K562 (cell line): ENCODE data around the gene ENTR1. TPM values are rescaled to one million over a fixed set of nuclear protein-coding genes. Genes with fewer than 3 reads are reported as not detected.

Experiments used
- CBX3 ChIP-seq, 2 experiments: IDR thresholded peaks; 1 replicate in 1 of 2; 2 replicates in 1 of 2; pipeline ENCODE4 v1.6.1; 2012; ENCODE audit warnings: inconsistent platforms in 2 of 2, low read length in 2 of 2, borderline replicate concordance in 1 of 2, control low read depth in 1 of 2
- CC2D1A ChIP-seq: fragments of 450-650 bp; IDR thresholded peaks from 2 replicates; pipeline ENCODE4 v1.6.1; 2017; ENCODE audit warnings: mild to moderate bottlenecking
- IFI16 ChIP-seq: fragments of 250-450 bp; sonication (Bioruptor Pico); IDR thresholded peaks from 2 replicates; pipeline ENCODE4 v2.1.2; 2022; ENCODE audit warnings: mild to moderate bottlenecking, inconsistent platforms
- MTF1 ChIP-seq: fragments of 250-450 bp; sonication (Bioruptor Pico); IDR thresholded peaks from 2 replicates; pipeline ENCODE4 v1.9.0; 2021; ENCODE audit warnings: moderate library complexity, mild to moderate bottlenecking, inconsistent platforms, borderline replicate concordance
- ZFPM2 ChIP-seq: fragments of 250-450 bp; sonication (Bioruptor Pico); IDR thresholded peaks from 2 replicates; pipeline ENCODE4 v1.5.1; 2022; ENCODE audit warnings: mild to moderate bottlenecking
- ZNF174 ChIP-seq: fragments of 250-450 bp; sonication (Bioruptor Pico); IDR thresholded peaks from 2 replicates; pipeline ENCODE4 v1.4.0; 2020; ENCODE audit warnings: mild to moderate bottlenecking
- ZNF766 ChIP-seq: fragments of 200-800 bp; sonication (Bioruptor generic); conservative IDR thresholded peaks from 2 replicates; pipeline ENCODE4 v1.6.1; 2016; ENCODE audit warnings: missing genetic modification characterization, missing compliant biosample characterization
- polyA plus RNA-seq, 8 experiments: library from polyadenylated mRNA; depleted of rRNA in 4 of 8; stranded (reverse) in 5 of 8; unstranded in 3 of 8; fragments of >200 nt; fragmentation: Nextera tagmentation in 2 of 8; fragmentation: Illumina TruSeq in 1 of 8; extraction: Ambion mirVana in 2 of 8; extraction: Trizol in 1 of 8; gene quantifications; 2 replicates each; pipeline versions ENCODE4 v1.2.1 to v1.2.3, GENCODE V29; 2011 to 2014; ENCODE audit warnings: inconsistent platforms in 1 of 8, missing spikeins in 1 of 8
- total RNA-seq, 7 experiments: library from RNA; depleted of rRNA in 6 of 7; stranded (reverse); fragments of >200 nt in 6 of 7; fragmentation: Illumina TruSeq in 2 of 7; extraction: Trizol in 2 of 7; gene quantifications; 2 replicates each; pipeline versions ENCODE4 v1.2.1 to v1.2.3, GENCODE V29; 2011 to 2021; ENCODE audit warnings: low replicate concordance in 1 of 7
- TF ChIP-seq, protein P1 (sequence below): fragments of 450-650 bp; IDR thresholded peaks from 2 replicates; pipeline ENCODE4 v1.7.1; 2018; ENCODE audit warnings: mild to moderate bottlenecking, low read depth; ENCODE audit not compliant: partially characterized antibody
- TF ChIP-seq, protein P2 (sequence below), 3 experiments: fragments of 200-800 bp in 1 of 3; fragments of 250-450 bp in 1 of 3; fragments of 450-650 bp in 1 of 3; sonication (Bioruptor Pico) in 1 of 3; sonication (Bioruptor generic) in 1 of 3; formaldehyde crosslinking in 1 of 3; IDR thresholded peaks; 2 replicates each; pipeline versions ENCODE4 v1.6.1 to v1.8.0; 2016 to 2022; ENCODE audit warnings: mild to moderate bottlenecking in 2 of 3, missing genetic modification characterization in 2 of 3, missing compliant biosample characterization in 1 of 3, moderate library complexity in 1 of 3
- TF ChIP-seq, protein P3 (sequence below): IDR thresholded peaks from 2 replicates; pipeline ENCODE4 v1.6.1; 2016; ENCODE audit warnings: missing genetic modification characterization, missing compliant biosample characterization
- TF ChIP-seq, protein P4 (sequence below): fragments of 250-450 bp; sonication (Bioruptor Pico); IDR thresholded peaks from 2 replicates; pipeline ENCODE4 v1.5.0; 2021; ENCODE audit warnings: mild to moderate bottlenecking, borderline replicate concordance
- TF ChIP-seq, protein P5 (sequence below): fragments of 450-650 bp; IDR thresholded peaks from 2 replicates; pipeline ENCODE4 v1.6.1; 2016; ENCODE audit warnings: missing biosample characterization, missing genetic modification characterization
- TF ChIP-seq, protein P6 (sequence below): sonication (generic); formaldehyde crosslinking; IDR thresholded peaks from 2 replicates; pipeline ENCODE4 v1.8.0; 2022; ENCODE audit warnings: missing genetic modification reagents, mild to moderate bottlenecking, moderate library complexity, borderline replicate concordance

ENTR1 gene
- total and polyA plus RNA-seq, 9 of the 15 experiments (the other 6 are each of a cell fraction or from before 2014, with no cell fraction given), result 6.7 to 106 (median 72.6) TPM

DNA sequence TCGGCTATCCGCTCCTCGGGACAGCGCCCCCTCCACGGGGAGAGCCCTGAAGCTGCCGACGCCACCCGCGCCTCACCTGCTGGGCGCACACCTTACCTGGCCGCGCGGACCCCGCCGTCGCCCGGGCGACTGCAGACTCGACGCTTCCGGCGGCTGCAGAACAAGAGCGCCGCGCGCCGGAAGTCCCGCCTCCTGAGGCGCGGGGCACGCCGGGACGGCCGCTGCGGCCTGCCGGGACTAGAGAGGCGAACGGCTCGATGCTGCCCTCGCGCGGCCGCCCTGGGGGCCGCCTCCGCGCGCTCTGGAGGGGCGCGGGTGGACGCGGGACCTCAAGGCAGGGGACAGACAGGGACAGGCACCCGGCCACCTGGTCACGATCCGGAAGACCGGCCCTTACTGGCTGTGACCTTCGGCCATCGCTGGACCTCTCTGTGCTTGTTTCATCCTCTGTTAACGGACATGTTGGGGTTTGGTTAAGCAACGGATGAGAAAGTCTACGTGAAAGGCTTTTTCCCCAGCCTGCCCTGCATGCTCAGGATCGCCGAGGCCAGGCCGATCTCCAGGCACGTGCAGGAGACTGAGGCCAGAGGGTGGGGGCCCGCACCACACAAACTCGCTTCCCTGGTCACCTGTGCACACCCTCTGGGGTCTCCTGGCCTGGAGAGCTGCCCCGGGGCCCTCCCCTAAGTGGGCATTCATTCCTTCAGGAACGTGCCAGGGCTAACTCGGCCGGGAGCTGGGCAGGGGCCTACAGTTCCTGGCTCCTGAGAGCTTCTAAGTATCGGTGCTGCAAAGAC lies 10.2 kb downstream of the ENTR1 start, which contains the start of gene SNAPC4 (continued):
- TF ChIP-seq, protein P1, sequence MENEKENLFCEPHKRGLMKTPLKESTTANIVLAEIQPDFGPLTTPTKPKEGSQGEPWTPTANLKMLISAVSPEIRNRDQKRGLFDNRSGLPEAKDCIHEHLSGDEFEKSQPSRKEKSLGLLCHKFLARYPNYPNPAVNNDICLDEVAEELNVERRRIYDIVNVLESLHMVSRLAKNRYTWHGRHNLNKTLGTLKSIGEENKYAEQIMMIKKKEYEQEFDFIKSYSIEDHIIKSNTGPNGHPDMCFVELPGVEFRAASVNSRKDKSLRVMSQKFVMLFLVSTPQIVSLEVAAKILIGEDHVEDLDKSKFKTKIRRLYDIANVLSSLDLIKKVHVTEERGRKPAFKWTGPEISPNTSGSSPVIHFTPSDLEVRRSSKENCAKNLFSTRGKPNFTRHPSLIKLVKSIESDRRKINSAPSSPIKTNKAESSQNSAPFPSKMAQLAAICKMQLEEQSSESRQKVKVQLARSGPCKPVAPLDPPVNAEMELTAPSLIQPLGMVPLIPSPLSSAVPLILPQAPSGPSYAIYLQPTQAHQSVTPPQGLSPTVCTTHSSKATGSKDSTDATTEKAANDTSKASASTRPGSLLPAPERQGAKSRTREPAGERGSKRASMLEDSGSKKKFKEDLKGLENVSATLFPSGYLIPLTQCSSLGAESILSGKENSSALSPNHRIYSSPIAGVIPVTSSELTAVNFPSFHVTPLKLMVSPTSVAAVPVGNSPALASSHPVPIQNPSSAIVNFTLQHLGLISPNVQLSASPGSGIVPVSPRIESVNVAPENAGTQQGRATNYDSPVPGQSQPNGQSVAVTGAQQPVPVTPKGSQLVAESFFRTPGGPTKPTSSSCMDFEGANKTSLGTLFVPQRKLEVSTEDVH, result no peak
- TF ChIP-seq CBX3 (IDR thresholded peaks at IDR 0.05; ENCODE audit: borderline replicate concordance in 1 of 2, low read length in 2 of 2) (no peak), IFI16 (no peak), ZNF174 (CRISPR knock-in tag) (no peak), ZNF766 (CRISPR knock-in tag) (peak; percentile 39; the same call in 1 of the 2 replicates), MTF1 (CRISPR knock-in tag) (no peak), CC2D1A (no peak), ZFPM2 (CRISPR knock-in tag) (no peak)
- TF ChIP-seq, protein P2, sequence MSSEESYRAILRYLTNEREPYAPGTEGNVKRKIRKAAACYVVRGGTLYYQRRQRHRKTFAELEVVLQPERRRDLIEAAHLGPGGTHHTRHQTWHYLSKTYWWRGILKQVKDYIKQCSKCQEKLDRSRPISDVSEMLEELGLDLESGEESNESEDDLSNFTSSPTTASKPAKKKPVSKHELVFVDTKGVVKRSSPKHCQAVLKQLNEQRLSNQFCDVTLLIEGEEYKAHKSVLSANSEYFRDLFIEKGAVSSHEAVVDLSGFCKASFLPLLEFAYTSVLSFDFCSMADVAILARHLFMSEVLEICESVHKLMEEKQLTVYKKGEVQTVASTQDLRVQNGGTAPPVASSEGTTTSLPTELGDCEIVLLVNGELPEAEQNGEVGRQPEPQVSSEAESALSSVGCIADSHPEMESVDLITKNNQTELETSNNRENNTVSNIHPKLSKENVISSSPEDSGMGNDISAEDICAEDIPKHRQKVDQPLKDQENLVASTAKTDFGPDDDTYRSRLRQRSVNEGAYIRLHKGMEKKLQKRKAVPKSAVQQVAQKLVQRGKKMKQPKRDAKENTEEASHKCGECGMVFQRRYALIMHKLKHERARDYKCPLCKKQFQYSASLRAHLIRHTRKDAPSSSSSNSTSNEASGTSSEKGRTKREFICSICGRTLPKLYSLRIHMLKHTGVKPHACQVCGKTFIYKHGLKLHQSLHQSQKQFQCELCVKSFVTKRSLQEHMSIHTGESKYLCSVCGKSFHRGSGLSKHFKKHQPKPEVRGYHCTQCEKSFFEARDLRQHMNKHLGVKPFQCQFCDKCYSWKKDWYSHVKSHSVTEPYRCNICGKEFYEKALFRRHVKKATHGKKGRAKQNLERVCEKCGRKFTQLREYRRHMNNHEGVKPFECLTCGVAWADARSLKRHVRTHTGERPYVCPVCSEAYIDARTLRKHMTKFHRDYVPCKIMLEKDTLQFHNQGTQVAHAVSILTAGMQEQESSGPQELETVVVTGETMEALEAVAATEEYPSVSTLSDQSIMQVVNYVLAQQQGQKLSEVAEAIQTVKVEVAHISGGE (CRISPR knock-in tag; IDR thresholded peaks at IDR 0.05), result peak in 1 of 3 experiments; percentile 87; a peak in 2 of 6 replicates
- TF ChIP-seq, protein P3, sequence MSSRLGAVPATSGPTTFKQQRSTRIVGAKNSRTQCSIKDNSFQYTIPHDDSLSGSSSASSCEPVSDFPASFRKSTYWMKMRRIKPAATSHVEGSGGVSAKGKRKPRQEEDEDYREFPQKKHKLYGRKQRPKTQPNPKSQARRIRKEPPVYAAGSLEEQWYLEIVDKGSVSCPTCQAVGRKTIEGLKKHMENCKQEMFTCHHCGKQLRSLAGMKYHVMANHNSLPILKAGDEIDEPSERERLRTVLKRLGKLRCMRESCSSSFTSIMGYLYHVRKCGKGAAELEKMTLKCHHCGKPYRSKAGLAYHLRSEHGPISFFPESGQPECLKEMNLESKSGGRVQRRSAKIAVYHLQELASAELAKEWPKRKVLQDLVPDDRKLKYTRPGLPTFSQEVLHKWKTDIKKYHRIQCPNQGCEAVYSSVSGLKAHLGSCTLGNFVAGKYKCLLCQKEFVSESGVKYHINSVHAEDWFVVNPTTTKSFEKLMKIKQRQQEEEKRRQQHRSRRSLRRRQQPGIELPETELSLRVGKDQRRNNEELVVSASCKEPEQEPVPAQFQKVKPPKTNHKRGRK (tag), result no peak
- TF ChIP-seq, protein P4, sequence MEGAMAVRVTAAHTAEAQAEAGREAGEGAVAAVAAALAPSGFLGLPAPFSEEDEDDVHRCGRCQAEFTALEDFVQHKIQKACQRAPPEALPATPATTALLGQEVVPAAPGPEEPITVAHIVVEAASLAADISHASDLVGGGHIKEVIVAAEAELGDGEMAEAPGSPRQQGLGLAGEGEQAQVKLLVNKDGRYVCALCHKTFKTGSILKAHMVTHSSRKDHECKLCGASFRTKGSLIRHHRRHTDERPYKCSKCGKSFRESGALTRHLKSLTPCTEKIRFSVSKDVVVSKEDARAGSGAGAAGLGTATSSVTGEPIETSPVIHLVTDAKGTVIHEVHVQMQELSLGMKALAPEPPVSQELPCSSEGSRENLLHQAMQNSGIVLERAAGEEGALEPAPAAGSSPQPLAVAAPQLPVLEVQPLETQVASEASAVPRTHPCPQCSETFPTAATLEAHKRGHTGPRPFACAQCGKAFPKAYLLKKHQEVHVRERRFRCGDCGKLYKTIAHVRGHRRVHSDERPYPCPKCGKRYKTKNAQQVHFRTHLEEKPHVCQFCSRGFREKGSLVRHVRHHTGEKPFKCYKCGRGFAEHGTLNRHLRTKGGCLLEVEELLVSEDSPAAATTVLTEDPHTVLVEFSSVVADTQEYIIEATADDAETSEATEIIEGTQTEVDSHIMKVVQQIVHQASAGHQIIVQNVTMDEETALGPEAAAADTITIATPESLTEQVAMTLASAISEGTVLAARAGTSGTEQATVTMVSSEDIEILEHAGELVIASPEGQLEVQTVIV, result no peak
- TF ChIP-seq, protein P5, sequence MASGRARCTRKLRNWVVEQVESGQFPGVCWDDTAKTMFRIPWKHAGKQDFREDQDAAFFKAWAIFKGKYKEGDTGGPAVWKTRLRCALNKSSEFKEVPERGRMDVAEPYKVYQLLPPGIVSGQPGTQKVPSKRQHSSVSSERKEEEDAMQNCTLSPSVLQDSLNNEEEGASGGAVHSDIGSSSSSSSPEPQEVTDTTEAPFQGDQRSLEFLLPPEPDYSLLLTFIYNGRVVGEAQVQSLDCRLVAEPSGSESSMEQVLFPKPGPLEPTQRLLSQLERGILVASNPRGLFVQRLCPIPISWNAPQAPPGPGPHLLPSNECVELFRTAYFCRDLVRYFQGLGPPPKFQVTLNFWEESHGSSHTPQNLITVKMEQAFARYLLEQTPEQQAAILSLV, result no peak
- TF ChIP-seq, protein P6, sequence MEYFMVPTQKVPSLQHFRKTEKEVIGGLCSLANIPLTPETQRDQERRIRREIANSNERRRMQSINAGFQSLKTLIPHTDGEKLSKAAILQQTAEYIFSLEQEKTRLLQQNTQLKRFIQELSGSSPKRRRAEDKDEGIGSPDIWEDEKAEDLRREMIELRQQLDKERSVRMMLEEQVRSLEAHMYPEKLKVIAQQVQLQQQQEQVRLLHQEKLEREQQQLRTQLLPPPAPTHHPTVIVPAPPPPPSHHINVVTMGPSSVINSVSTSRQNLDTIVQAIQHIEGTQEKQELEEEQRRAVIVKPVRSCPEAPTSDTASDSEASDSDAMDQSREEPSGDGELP (CRISPR knock-in tag), result no peak; the same call in 1 of the 2 replicates
